SW480 (cell line): ENCODE measurements around the gene NQO2.
A peak's percentile ranks its signal among the peaks of the same experiment; 100 is the strongest.

Source experiments
- DNase-seq: peaks from one replicate; pipeline ENCODE4 v3.0.0-alpha.2; 2016; ENCODE audit warnings: low spot score

Gene NQO2

GRCh38 chr6:2999618-3000557 is at the start of gene NQO2:
Gene NQO2, plus strand, starts transcription at chr6:2999894. Its CDS starts 6,659 bp downstream, at chr6:3006553.
- peak; percentile 64 for DNase-seq

GRCh38 chr6:2950713-2951112 is 49.0 kb upstream of the NQO2 start:
- no peak for DNase-seq

GRCh38 chr6:2951728-2952127 is 48.0 kb upstream of the NQO2 start:
- no peak for DNase-seq

GRCh38 chr6:2952557-2953095 is 47.1 kb upstream of the NQO2 start:
- DNase-seq, result peak; percentile 29

- DNase-seq, result no peak
Measured at GRCh38 chr6:2953098-2953497, 46.6 kb upstream of the NQO2 start.

- no peak for DNase-seq
Measured at GRCh38 chr6:2956930-2957685, 42.6 kb upstream of the NQO2 start.

GRCh38 chr6:2957696-2958330 is 41.9 kb upstream of the NQO2 start:
- DNase-seq, result no peak

- DNase-seq, result no peak
Measured at GRCh38 chr6:2958331-2958711, 41.4 kb upstream of the NQO2 start.

- DNase-seq, result no peak
Measured at GRCh38 chr6:2958776-2959175, 40.9 kb upstream of the NQO2 start.

GRCh38 chr6:2959909-2960719 is 39.6 kb upstream of the NQO2 start:
- no peak for DNase-seq

- no peak for DNase-seq
Measured at GRCh38 chr6:2960935-2961334, 38.8 kb upstream of the NQO2 start.

GRCh38 chr6:2961506-2961905 is 38.2 kb upstream of the NQO2 start:
- no peak for DNase-seq

GRCh38 chr6:2962004-2962403 is 37.7 kb upstream of the NQO2 start:
- no peak for DNase-seq

- DNase-seq, result no peak
Measured at GRCh38 chr6:2962636-2963035, 37.1 kb upstream of the NQO2 start.

GRCh38 chr6:2963756-2964155 is 35.9 kb upstream of the NQO2 start:
- DNase-seq, result no peak

GRCh38 chr6:2964793-2965505 is 34.7 kb upstream of the NQO2 start:
- no peak for DNase-seq

GRCh38 chr6:2966347-2966746 is 33.3 kb upstream of the NQO2 start:
- no peak for DNase-seq

- DNase-seq, result no peak
Measured at GRCh38 chr6:2967936-2968335, 31.8 kb upstream of the NQO2 start.

- no peak for DNase-seq
Measured at GRCh38 chr6:2968600-2969135, 31.0 kb upstream of the NQO2 start.

GRCh38 chr6:2969549-2969948 is 30.1 kb upstream of the NQO2 start:
- DNase-seq, result no peak
